HG02840 (cell line): ENCODE data around the gene TNNC2.

ENCODE experiments used
- ATAC-seq: cut with Tn5 transposase; IDR thresholded peaks from one replicate; pipeline ENCODE4 v1.9.1; 2021; ENCODE audit warnings: mild to moderate bottlenecking, moderate library complexity, moderate number of reproducible peaks; ENCODE audit not compliant: unreplicated experiment, low FRiP score

Gene TNNC2

DNA sequence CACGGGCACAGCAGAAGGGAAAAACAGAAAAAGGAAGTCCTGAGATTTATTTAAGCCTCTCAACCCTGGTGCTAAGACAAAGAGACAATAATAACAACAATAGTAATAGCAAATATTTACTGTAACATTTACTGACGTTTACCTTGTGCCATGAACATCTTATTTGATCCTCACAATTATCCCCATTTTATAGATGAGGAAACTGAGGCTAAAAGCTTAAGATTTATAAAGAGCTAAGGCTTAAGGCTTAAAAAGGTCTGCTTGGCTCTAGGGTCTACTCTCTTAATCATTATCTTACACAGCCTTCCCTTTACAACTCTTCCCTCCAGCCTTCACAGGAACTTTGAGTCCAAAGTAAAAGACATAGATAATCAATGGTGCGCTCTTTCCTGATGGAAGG is 38.8 kb downstream of the TNNC2 start:
- no peak for ATAC-seq

DNA sequence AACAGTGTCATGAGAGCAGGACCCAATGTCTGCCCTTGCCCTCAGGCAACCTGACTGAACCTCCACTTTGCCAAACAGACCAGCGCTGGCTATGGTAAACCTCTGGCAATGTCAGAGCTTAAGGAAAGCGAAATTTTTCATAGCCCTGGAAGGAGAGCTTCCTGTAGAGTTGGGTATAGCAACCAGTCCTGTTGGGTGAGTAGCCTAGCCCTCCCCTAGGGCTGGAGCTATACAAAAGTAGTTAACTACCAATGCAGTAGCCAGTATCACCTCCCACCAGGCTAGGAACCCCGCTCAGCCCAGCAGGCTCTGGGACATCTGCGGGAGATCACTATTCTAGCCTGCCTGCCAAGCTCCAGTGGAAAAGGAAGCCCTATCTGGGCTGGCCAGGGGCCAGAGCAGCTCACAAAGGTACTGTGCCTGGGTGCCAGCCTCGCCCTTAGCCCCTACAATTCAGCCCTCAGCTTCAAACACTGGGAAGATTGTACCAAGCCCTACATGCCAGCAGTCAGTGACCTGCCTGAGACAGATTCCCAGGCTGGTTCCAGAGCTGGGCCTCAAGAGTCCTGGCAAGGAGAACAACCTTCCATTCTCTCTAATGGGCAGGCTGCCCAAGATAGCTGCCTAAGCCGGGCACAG is 43.3 kb downstream of the TNNC2 start:
- no peak for ATAC-seq

DNA sequence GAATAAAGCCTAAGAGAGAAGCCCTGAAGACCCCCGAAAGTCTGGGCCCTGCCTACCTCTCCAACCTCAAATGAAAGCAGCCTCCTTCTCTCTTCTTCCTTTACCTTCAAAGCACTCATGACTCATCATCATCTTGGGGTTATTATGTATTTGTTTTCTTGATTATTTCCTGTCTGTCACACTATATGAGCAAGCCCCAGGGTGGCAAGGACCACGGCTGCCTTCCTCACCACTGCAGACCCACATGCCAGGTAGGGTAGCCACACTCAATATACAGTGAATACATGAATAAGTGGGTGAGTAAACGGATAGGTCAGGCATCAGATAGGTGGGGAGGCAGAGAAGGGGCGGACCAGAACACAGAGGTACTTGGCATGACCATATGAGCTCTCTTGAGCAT is 44.2 kb downstream of the TNNC2 start:
- no peak for ATAC-seq

DNA sequence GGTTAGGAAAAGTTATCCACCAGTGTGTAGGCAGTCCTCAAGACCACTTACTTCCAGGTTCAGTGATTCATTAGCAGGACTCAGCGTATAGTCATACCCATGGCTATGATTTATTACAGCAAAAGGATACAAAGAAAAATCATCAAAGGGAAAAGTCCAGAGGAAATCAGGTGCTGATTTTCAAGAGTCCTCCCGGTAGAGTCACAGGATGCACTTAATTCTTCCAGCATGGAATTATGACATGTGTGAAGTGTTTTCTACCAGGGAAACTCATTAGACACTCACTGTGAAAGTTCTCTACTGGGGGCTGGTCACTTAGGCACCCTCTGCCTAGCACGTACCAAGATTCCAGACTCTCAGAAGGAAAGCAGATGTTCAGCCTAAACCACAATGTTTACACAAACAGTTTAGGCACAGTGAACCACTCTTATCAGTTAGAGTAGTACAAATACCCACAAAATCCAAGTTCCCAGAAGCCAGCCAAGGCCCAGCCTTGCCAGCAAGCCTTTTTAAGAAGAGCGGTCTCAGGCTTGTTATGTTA is 45.7 kb downstream of the TNNC2 start:
- ATAC-seq = no peak

DNA sequence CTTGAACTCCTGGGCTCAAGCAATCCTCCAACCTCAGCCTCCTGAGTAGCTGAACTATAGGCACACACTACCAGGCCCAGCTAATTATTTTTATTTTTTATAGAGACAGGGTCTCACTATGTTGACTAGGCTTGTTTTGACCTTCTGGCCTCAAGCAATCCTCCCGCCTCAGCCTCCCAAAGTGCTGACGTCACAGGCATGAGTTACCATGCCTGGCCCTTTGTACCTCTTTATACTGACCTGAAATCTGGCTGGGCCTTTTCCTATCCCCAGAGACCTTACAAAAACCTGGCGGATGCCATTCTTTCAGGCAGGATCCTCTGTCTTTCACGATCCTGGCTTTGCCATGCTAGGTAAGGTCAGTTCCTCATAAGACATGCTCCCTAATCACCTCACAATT is 47.0 kb downstream of the TNNC2 start:
- no peak for ATAC-seq

DNA sequence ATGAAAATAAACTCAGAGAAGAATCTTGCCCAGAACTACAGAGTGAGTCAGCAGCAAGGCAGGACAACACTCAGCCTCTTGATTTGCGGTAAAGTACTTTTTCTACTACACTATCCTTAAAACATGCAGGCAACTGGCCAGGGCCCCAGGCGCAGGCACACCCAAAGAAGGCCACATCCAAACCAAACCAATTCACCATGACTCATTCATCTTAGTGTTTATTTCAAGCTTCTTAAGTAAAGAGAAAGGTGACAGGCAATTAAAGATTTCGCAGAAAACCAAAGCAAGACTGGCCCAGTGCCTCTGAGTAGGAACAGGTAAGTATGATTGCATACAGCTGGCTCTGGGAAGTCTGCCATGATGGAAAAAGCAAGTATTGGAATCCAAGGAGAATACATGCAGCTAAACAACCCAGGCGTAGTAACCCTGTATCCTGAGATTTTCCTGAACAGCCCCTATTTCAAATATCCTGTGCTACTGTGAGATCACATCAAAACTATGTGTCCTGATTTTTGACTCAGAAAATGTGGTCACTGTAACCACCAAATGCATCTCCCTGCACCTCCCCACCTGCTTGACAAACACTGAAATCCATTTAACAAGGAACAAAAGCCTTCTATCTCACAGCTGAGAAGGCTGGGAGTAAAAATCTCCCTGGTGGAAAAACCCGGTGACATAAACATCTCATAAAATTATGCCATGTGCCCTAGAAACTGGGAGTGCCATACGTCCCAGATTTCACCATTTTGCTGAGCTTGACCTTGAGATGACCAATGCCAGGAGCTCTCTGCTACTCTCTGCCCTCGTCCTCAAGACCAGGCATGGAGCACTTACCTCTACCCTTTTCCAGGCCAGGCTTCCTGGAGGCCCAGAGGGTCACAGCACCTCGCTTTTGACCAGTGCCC is 47.8 kb downstream of the TNNC2 start:
- ATAC-seq = no peak

DNA sequence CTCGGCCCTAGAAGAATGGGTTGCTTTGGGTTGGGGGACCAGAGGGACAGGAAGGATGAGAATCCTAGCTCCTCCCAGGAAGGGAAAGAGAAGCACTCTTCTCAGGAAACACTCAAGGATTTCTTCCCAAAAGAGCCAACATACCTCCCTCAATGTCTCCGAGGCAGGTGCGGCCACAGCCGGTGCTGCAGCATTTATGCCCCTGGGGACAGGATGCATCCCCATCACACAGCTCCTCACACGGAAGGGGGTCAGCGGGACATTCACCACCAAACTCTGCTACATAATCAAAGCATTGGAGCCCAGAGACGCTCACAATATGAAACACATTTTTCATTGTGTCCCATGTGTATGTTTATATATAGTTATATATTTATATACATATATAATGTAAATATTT is 50.2 kb downstream of the TNNC2 start:
- no peak for ATAC-seq

DNA sequence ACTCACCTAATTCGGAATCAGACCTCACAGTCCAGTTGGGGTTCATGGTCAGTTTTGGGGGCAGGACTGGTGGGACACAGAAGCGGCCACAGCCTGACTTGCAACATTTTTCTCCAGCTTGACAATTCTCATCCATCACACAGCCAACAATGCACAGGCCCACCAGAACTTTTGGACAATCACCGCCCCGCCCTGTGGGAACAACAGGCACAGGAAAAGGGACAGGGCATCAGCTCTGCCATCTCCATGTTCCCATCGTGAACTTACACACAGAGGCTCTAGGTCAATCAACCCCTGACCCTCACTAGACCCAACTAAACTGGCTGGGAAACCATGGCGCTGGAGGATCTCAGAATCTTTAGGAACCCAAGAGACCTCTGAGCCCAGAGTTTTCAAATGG is 51.7 kb downstream of the TNNC2 start:
- no peak for ATAC-seq

DNA sequence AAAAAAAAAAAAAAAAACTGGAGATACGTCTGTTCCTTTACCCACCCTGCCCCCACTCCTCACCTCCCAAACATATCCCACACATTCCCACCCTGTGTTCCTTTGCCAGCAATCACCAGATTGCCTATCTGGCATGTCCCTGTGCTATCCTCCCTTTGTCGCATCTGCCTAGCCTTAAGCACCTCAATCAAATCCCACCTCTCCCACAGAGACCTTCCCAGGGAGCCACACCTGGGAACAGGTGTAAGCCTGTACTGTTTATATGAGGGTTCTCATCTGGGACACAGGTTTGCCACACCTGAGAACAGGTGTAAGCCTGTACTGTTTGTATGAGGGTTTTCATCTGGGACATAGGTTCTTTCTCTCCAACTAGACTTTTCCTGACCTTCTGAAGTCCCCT is 52.2 kb downstream of the TNNC2 start:
- no peak for ATAC-seq
